ENCODE measurements around the gene HELB.

DNA sequence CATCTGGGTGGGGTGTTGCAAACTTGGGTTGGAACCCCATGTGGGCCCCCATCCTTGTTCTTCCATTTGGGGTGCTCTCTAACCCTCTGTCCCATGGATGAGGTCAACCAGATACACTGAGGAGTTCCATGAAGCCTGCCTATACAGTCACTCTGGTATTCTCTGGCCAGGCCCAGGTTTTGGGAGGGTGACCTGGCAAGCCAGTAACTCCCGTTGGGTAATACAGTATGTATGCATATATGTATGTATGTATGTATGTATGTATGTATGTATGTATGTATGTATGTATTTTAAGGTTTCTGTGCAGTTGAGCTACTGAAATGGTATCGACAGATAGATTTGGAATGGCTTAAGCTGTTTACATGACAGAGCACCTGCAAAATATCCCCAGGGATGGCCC lies 12.8 kb upstream of the HELB start:
- TF ChIP-seq, protein P1, sequence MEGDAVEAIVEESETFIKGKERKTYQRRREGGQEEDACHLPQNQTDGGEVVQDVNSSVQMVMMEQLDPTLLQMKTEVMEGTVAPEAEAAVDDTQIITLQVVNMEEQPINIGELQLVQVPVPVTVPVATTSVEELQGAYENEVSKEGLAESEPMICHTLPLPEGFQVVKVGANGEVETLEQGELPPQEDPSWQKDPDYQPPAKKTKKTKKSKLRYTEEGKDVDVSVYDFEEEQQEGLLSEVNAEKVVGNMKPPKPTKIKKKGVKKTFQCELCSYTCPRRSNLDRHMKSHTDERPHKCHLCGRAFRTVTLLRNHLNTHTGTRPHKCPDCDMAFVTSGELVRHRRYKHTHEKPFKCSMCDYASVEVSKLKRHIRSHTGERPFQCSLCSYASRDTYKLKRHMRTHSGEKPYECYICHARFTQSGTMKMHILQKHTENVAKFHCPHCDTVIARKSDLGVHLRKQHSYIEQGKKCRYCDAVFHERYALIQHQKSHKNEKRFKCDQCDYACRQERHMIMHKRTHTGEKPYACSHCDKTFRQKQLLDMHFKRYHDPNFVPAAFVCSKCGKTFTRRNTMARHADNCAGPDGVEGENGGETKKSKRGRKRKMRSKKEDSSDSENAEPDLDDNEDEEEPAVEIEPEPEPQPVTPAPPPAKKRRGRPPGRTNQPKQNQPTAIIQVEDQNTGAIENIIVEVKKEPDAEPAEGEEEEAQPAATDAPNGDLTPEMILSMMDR (IDR thresholded peaks at IDR 0.05; ENCODE audit: low read depth, low read length), result no peak
- TF ChIP-seq EZH2phosphoT487 (IDR thresholded peaks at IDR 0.05; ENCODE audit: low read depth), result no peak

Data from OCI-LY3 (cell line).